Activated effector memory CD4-positive, alpha-beta T cell treated with anti-CD3 and anti-CD28 coated beads, Interleukin-2, amount 50 U/mL, for 16 hours (primary cell): Measurements from ENCODE around the gene PRCD.

Experiments used
- DNase-seq: peaks from one replicate; pipeline ENCODE4 v3.0.0-alpha.2; 2020

Gene PRCD

DNA sequence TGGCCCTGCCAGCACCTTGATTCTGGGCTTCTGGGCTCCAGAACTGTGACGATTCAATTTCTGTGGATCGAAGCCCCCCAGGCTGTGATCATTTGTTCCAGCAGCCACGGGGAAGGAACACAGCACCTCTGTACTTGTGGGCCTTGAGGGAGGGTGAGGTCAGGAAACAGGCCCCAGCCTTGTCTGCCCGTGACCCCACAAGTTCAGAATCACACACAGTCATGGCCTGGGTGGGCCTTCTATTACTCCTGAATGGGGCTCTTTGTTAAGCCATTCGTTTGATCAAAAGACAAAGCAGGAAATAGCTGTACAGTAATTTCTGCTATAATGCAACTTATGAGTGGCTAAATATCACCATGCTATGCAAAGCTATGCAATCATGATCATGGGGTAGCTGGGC is 35.7 kb downstream of the PRCD start:
- DNase-seq = no peak

DNA sequence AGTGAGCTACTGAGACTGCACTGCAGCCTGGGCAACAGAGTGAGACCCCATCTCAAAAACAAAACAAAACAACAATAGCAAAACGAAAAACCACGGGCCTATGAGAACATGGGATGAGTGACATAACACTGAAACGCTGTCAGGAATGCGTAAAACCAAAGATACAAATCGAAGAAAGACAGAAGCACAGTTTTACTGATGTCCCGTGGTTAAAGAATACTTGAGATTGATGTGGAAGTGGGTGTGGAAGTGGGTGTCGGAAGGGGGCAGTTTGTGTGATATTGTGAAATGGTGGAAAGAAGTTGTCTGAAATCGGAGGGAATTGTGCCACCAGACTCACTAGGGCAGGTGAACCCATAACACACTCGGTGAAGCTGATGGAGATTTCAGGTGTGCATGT is 36.3 kb downstream of the PRCD start:
- DNase-seq = no peak

DNA sequence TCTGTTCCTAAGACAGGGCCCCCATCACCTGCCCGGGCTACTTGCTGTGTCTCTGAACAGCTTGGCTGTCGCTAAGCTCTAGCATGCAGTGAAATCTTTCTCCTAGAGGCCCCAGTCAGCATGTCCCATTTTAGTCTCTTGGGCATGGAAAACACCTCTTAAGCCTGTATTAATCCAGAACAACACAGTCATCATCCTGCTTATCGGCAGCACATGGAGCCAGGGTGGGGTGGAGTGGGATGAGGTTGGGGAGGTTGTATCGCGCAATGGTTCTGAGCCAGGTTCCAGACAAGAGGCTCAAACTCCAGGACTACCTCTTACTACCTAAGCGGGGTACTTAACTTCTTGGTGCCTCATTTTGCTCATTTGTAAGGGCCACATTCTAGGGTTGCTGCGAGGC is 38.0 kb downstream of the PRCD start:
- DNase-seq = no peak

GRCh38 chr17:76578376-76578775 is 38.5 kb downstream of the PRCD start:
- no peak for DNase-seq

- no peak for DNase-seq
These were observed 39.4 kb downstream of the PRCD start for GRCh38 chr17:76579281-76579680.

- DNase-seq = no peak
These were observed 41.7 kb downstream of the PRCD start for GRCh38 chr17:76581515-76581914.

- no peak for DNase-seq
These were observed 42.8 kb downstream of the PRCD start for GRCh38 chr17:76582660-76583059.

- peak; percentile 47 for DNase-seq
These were observed 44.7 kb downstream of the PRCD start for GRCh38 chr17:76584427-76585032.

DNA sequence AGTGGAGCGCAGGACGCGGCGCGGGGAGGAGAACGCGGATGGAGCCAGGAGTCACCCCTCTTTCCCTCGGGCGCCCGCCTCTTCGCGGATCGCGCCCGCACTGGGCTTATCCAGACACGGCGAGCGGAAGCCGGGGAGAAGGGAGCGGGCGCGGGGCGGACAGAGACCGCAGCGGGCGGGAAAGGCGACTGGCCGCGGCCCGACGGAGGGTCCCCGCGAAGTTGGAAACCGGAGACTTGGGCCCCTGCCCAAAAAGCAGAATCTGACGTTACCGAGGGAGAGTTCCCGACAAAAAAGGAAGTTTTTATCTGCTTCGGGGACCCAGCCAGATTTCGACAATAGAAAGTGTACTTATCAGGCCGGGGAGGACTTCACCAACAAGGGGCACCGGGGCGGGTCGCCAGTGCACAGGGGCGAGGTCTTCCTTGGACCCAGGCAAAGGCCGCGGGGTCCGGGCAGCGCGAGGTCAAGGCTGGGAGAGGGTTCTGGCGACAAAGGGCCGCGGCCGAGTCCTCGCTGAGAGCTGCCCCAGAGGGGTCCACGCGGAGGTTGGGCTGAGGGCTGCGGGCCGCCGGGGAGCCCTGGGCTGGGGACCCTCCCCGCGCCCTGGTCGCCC is 45.3 kb downstream of the PRCD start:
- DNase-seq = peak; percentile 63

- peak; percentile 78 for DNase-seq
These were observed 46.1 kb downstream of the PRCD start, which contains the start of gene ST6GALNAC2 for GRCh38 chr17:76585649-76586593. ST6GALNAC2 (minus strand) TSS chr17:76585860; CDS start chr17:76585808, 52 bp downstream.

- peak; percentile 55 for DNase-seq
These were observed 47.1 kb downstream of the PRCD start for GRCh38 chr17:76586741-76587487.

DNA sequence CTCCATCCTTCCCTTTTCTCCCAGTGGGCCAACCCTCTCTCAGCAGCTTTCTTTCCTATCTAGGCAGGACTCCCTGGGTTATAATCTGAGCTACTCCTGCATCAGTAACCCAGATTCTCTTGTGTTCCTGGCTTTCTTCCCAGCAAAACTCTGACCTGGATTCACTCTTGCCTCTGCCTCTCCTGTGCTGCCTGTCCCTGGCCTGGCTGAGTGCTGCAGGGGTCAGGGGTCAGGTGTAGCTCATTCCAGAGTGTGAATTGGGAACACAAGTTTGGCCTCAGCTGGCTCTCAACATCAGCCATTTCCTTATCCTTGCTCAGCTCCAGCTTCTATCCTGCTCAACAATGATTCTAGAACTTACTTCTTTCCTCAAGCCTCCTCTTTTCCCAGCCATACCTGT is 48.3 kb downstream of the PRCD start:
- no peak for DNase-seq

- peak; percentile 51 for DNase-seq
These were observed 53.6 kb downstream of the PRCD start for GRCh38 chr17:76593384-76593826.

DNA sequence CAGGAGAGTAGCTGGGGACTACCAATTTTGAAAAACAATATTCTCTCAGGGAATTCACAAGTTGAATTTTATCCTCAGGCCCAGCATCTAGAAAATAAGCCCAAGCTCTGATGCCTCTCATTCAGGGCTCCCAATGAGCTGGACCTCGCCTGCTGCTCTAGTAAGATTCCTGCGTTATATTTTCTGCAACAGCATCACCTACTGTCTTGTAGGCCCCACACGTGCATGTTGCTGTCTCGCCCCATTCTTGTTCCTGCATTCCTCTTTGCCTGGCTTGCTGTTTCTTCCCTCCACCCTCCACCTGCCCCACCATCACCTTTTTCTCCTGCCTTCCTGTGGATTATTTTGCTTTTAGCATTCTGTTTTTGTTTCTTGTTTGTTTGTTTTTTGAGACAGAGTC is 54.1 kb downstream of the PRCD start:
- DNase-seq = peak; percentile 36

DNA sequence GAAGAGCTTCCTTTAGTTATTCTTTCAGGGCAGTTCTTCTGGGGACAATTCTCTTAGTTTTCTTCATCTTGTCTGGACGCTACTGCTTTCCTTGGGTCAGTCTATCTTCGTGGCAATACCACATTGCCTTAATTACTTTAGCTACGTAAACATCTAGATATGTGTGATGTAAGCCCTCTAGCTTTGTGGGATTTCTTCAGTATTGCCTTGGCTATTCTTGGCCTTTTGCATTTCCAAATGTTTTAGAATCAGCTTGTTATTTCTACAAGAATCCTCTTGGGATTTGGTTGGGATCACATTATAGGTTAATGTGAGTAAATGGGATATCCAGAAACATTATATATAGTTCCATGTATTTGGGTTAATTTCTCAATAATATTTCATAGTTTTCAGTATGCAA is 54.8 kb downstream of the PRCD start:
- DNase-seq = no peak
